Fibroblast of peridontal ligament (primary cell): ENCODE measurements around the gene PDCD1.
"Not testable (repeated sequence)": the region's sequence is repeated elsewhere in the genome, so short reads cannot be mapped to it uniquely, and the experiment has no call there.

Experiments
- DNase-seq: peaks from one replicate; pipeline ENCODE4 v3.0.0-alpha.2; 2010; ENCODE audit errors: extremely low read depth

The PDCD1 gene

DNA sequence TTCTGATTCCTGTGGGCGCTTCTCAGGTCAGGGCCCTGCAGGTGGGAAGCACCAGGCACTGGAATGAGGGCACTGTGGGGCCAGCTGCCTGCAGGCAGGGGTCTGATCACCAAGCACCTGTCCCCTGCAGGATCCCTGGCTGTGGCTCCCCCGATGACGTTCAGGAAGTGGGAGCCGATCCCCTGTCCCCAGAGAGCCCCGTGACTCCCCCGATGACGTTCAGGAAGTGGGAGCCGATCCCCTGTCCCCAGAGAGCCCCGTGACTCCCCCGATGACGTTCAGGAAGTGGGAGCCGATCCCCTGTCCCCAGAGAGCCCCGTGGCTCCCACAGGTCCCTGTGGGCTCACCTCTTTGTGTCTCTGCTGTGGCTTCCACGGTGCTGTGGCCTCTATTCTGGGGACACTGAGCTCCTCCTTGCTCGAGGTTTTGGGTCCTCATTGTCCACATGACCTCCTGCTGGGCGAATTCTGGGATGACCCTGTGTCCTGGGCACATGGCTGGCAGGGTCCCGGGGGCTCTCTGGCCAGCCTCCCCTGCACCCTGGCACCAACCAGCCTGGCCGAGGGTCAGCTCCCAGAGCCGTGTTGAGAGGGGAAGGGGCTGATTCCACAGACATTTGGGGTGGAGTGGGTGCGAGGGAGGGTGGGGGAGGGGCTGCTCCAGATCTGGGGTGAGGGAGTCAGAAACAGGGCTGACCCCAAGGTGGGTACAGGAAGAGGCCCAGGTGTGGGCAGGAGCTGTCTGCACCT, 44.9 kb downstream of the PDCD1 start:
- DNase-seq, result no peak

DNA sequence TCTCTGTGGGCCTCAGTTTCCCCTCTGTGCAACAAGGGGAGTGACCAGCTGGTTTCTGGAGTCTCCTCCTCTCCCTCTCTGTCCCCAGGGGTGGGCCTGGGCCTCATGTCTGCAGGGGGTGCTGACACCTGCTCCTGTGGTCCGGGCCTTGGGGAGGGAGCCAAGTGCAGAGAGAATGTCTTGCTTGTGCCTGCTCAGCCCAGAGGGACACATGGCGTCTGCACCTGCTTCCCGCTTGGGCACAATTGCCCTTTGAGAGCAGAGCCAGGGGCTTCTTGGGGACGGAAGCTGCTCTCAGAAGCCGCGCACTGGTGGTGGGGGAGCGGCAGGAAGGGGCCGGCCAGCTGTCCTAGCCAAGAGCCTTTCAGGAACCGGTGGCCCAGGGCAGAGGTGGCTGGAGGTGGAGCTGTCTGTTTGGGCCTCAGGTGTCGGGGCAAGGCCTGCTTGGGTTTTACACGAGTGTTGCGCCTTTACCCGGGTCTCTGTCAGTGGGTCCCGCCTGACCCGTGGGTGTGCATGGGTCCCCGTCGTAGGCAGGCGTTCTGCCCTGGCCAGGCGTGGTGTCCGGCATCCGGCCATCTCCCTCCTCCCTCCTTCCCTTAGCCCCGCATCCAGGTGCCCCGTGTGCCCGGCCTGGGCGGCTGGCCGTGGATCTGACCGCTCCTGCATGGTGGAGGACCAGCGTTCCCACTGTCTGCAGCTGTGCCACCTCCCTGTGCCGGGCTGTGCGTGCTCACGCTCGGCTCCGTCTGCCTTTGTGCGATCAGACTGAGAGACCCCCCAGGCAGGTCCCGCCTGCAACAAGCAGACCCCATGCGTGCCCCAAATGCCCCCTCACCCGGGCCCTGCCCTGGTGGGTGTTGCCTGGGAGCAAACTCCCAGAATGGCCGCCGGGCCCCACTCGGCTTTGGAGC, 45.7 kb downstream of the PDCD1 start:
- no peak for DNase-seq

DNA sequence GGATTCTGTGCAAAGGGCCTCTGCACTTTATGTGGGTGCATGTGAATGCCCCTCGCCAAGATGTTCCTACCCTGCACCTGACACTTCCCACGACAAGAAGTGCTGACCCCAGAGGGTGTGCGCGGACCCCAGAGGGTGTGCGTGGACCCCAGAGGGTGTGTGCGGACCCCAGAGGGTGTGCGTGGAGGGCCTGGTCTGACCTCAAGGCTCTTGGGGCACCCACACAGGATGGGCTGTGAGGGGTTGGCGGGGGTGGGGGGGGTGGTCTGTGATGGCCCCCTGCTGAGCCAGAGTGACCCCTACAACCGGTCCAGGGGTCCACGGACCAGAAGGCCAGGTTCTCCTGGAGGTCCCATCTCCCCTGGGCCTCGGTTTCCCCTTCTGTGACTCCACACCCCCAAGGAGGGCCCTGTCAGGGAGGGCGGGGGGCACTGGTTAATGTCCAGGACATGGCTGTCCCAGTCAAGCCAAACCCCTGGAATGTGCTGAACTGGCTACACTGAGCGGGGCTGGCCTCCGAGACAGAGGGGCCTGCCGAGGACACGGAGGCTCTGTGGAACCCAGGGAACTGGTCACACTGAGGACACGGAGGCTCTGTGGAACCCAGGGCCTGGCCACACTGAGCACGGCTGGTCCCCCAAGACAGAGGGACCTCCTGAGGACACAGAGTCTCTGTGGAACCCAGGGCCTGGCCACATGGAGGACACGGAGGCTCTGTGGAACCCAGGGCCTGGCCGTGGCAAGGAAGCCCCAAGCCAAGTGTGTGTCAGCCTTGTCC, 46.6 kb downstream of the PDCD1 start:
- DNase-seq, result no peak

DNA sequence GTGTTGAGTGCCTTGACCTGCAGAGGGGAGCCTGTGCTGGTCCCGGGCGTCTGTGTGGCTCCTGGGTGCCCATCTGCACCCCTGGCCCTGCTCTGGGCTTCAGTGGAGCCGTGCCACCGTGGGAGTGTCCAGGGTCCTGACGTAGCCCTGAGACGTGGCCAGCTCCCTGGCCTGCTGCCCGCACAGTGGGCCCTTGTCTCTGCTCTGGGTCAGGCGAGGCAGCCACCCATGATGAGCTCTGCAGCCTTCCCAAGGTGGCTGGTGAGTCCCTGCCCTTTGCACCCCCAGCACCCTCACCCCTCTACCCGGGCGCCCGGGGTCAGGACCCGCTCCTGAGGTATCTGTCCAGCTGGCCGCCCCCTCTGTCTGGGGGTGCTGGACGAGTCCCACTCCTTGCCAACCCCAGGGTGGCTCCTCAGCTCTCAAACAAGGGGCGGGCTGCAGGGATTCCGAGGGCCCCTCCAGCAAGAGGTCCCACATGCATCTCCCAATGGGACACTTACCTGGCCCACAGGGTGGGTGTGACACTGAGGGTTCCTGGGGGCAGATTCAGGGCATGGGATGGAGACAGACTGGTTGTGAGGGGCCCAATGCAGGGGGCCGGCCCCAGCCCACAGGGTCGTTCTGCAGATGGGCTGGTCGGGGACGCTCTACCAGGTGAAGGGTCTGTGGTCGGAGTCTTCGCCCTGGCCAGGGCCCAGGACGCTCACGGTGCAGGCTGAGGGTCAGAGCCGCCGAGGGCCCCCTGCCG, 47.3 kb downstream of the PDCD1 start:
- DNase-seq, result no peak

DNA sequence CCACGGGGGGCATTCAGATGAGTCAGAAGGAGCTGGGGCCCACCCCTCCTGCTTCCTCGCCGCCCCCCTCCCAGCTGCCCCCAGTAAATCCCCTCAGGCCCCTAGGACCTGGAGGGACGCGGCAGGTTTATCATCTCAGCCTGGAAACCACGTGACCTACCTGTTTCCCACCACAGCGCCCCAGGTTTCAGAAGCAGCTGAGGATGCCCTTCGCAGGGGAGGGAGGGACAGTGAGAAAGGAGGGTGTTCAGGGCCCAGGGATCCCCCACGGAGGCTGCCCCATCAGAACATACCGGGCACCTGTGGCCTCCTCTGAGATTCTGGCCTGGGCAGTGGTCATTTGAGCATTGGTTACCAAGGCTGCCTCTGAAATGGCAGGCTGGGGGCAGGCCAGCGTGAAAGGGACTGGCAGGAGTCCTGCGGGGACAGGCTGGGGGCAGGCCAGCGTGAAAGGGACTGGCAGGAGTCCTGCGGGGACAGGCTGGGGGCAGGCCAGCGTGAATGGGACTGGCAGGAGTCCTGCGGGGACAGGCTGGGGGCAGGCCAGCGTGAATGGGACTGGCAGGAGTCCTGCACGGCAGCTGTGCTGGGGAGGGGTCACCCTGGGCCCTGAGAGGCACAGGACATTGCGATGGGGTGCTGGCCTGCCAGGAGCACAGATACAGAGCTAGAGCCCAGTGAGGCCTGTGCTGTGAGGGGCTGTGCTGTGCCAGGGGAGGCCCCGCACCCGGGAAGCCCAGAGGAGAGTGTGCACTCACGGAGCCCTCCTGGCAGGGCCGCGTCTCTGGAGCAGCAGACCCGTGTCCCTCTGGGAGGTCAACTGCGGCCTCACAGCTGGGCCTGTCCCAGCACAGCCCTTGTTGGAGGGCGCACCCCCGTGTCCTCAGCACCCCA, 48.1 kb downstream of the PDCD1 start:
- DNase-seq, result no peak

DNA sequence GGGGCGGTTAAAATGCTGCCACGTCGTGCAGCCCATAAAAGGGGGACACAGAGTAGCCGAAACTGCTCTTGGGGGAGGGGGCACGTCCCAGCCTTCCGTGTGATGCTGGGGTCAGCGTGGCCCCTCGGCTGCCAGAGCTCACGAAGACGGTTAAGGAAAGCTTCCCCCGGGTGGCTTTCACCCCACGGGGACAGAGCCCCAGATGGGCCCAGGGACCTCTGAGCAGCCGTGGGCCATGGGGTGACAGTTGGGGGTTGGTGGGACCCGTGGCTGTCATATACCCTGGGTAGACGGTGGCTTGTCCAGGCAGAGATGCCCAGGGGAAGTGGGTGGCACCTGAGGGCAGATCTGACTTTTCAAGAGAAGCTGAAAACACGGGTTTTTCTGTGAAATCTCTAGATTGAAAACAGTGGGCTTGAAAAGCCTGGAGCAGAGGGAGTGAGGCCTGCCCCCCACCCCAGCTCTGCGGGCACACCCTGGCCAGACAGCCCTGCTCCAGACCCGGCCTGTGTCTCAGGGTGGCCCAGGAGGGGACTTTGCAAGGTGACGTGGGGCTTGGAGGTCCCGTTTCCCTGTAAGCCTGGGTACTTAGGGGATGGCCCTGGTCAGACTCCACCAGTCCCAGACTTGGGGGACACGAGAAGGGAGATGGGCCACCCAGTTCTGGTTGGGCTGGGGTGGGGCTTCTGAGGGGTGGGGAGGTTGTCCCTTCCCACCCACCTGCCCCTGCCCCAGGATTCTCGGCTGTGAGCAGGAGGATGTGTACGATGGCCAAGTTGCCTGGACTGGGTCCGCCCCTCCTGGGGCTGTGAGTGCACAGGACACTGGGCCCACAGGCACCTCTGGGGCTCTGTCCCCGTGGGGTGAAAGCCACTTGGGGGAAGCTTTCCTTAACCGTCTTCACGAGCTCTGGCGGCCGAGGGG, 49.0 kb downstream of the PDCD1 start:
- DNase-seq, result no peak

DNA sequence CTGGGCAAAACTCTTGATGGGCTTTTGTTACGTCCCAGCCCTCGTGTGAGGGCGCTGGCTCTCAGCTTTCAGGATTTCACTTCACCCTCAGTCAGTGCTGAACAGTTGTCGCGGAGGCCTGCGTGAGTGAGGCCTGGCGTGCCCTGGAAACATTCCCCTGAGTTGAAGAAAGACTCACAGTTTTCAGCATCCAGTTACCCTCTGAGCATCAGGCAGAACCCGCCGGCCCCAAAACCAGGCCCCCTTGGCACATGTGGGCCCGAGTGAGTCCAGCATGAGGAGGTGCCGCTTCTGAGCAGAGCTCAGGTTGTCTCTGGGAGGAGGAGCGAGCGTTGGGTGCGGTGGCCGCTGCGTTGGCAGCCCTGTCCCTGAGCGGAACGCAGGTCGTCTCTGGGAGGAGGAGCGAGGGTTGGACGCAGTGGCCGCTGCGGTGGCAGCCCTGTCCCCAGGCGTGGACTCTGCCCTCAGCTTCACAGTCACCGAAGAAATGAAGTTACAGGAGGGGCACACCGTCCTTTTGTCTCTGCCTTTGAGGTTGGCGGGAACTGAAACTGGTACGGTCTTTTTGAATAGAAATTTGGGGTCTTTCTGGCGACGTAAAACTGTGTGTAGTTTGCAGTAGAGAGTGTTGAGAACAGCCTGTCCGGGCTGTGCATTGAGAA, 49.8 kb downstream of the PDCD1 start, which contains the start of gene NEU4:
Gene NEU4 (plus strand): TSS at position 473 of the 662 bp plus-strand sequence. CDS start 5,292 bp downstream, outside the sequence.
- no peak for DNase-seq

DNA sequence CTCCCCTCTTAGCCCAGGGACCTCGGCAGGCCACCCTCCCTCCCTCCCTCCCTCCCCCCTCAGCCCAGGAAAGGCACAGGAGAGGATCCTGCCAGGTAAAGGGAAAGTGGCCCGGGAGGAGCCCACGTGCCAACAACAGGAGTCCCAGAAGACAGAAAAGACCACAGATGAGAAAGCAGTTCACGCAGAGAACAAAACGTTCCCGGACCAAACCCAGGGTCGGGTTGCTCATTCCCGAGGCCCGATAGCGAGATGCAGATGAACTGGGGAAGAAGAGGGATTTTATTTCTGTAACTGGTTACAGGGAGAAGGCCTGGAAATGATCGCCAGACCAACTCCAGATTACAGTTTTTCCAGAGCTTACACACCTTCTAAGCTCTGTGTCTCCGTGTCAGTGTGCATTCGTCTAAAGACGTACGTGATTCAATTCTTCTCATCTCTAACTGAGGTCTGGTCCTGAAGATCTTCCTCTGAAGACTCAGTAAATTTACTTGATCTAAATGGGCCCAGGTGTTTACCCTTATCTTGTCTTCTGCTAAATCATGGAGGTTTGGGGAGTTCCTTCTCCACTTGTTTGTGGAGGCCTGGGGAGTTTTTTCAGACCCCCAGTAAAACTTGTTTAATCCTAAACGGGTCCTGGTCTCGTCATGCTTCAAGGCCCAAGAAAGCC, 50.5 kb downstream of the PDCD1 start:
- DNase-seq, result peak; percentile 4

DNA sequence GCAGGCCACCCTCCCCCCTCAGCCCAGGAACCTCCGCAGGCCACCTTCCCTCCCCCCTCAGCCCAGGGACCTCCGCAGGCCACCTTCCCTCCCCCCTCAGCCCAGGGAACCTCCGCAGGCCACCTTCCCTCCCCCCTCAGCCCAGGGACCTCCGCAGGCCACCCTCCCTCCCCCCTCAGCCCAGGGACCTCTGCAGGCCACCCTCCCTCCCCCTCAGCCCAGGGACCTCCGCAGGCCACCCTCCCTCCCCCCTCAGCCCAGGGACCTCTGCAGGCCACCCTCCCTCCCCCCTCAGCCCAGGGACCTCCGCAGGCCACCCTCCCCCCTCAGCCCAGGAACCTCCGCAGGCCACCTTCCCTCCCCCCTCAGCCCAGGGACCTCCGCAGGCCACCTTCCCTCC, 52.5 kb downstream of the PDCD1 start:
- DNase-seq, result not testable (repeated sequence)

DNA sequence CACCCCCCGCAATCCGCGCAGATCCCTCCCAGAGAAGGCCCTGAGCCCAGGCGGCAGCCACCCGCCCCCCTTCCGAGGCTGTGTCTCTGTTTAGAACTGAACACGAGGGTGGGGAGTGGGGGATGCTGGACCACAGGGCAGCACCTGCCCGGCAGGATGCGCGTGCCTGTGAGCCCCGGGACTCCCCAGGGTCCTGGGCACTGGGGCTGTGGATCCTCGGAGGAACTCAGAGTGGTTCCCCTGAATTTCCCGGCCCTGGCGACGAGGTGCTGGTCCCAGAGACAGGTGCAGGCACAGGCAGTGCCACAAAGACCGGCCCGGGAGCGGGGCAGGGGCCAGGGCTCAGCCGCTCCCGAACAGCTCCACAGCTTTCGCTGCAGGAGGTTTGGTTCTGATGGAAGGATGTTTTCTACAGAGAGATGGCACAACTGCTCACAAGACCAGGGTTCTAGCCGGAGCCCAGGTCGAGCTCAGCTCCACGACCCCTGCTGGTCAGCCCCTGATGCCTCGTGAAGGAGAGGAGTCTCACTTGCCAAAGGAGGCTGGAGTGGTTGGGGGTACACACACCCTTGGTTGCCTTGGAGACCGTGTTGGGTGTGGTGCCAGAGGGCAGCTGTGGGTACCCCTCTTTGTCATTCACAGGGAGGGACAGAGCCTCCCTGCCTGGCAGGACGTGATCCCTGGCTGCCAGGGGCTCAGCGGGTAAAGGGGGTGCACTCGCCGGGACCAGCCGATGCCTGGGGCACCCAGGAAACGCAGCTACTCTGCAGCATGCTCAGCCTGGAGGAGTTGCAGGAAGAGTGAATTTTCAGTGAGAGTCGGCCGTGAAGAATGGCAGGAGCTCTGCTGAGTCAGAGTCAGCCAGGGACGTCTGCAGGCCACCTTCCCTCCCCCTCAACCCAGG, 54.1 kb downstream of the PDCD1 start:
- no peak for DNase-seq

DNA sequence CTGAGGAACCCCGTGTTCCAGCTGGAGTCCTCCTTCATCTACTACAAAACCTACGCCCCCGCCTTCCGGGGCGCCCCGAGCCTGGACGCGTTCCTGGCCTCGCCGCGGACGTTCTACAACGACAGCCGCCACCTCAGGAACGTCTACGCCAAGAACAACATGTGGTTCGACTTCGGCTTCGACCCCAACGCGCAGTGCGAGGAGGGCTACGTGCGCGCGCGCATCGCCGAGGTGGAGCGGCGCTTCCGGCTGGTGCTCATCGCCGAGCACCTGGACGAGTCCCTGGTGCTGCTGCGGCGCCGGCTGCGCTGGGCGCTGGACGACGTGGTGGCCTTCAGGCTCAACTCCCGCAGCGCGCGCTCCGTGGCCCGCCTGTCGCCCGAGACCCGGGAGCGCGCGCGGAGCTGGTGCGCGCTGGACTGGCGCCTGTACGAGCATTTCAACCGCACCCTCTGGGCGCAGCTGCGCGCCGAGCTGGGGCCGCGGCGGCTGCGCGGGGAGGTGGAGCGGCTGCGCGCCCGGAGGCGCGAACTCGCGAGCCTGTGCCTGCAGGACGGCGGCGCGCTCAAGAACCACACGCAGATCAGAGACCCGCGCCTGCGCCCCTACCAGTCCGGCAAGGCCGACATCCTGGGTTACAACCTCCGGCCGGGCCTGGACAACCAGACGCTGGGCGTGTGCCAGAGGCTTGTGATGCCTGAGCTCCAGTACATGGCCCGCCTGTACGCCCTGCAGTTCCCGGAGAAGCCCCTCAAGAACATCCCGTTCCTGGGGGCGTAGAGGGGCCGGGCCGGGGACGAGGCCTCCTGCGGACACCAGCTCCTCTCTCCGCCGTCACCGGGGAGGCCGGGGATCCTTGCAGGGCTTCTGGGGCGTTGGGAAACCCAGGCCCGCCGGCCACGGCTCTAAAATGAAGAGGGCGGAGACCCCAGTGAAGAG, 55.0 kb downstream of the PDCD1 start:
- DNase-seq, result peak; percentile 14

DNA sequence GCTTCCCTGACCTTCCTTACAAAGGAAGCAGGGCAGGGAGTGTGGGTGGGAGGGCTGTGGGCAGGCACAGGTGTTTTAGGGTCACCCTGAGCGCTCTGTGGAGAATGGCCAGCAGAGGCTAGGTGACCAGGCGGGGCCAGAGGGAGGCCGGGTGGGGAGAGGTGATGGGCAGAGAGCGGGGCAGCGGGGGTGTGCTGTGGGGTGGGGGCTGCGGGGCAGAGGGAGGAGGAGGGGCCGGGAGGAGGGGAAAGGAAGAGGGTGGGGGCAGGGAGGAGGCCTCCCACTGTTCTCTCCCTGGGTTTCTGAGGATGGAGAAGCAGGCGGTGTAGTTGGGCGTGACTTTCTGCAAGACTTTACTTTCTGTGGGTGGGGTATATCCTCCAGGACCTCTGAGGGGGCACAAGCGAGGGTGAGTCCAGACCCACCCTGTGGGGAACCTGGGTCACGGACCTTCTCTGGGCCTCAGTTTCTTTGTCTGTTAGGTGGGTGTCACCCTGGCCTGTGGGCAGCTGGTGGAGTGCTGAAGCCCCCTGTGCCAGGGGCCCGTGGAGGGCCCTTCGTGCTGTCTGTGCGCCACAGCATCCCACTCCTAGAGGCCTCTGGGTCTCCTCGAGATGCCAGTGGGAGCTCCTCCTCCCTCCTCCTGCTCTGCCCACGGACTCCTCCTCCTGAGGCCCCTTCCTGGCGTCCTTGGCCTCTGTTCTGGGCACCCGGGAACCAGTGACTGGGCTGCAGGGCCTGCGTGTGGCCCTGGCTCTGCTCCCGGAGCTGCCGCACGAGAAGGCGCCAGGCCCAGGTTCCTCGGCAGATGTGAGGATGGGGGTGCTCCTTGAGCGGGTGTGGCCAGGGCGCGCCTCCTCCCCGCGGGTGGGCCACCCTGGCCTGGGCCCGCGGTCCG, 56.0 kb downstream of the PDCD1 start:
- no peak for DNase-seq

DNA sequence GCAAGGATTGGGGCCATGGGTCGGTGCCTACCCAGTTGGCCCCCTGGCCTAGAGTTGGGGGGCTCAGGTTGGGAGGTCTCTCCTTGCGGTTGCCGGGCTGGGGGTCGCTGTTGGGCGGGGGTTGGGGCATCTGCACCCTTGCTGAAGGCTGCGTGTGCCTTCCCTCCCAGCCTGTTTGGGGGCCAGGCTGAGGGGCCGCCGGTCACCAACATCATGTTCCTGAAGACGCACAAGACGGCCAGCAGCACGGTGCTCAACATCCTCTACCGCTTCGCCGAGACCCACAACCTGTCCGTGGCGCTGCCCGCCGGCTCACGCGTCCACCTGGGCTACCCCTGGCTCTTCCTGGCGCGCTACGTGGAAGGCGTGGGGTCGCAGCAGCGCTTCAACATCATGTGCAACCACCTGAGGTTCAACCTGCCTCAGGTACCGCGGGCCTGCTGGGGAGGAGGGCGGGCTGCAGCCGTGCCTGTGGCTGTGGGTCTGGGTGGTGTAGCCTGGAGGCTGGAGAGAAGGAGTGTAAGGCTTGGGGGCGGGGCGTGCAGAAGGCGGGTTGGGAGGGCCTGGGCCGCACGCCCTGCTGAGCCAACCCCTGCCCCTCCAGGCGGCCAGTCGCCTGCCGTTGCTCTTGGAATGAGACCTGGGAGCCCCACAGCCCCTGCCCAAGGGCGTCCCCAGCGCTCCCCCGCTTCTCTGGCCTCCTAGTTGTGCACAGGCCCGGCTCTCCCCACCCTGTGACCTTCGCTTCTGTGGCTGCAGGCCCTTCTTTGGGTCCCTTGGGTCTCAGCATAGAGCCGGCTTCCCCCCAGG, 56.9 kb downstream of the PDCD1 start:
- no peak for DNase-seq
